ENCODE results near the gene MAGEA1.

GRCh38 chrX:153179131-153179530, at the start of gene MAGEA1:
- TF ChIP-seq EP300 (IDR thresholded peaks at IDR 0.05), result no peak
- TF ChIP-seq CTCF (IDR thresholded peaks at IDR 0.05), result no peak

All from suprapubic skin (tissue), 3 donors.